NCI-H748 treated with DMSO at 0.1 percent for 48 hours (cell line): ENCODE results near the gene CLTCL1.

Source experiments
- DNase-seq: peaks from one replicate; lab custom pipeline; 2025; lab: John Stamatoyannopoulos, UW

Gene CLTCL1

DNA sequence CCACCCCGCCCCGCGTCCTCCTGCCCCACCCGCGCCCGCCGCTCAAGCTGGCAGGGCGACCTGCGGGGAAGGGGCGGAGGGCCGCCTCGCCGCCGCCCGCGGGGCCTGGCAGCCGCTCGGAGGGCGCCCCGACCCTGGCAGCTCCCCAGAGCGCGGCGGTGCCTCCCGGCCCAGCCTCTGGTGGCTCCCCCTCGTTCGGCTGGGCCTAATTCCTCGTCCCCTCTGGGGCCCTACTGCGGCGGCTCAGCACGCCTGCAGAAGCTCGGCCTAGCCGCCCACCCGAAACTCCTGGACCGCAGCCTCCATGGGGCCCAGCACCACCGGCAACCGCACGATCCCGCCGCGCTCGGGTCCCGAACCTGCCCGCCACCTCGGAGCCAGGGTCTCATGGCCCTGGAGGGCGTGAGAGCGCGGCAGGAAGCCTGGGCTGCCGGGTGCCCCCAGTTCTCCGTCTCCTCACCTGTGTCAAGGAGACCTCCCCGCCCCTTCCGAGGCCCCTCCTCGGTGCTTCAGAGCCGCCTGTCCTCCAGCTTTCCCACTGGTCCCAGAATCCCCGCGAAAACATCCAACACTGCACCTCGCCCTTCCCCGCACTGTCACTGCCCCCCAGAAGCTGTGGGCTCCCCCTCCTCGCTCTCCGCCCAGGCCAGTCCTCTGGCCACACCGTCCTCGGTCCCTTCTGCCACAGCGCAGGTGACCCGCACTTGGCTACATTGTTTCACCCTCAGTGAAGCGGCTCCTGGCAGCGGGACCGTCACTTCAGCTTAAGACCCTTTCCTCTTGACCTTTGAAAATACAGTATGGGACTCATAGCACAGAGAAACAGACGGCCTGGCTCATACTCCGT is 140.8 kb downstream of the CLTCL1 start:
- no peak for DNase-seq

DNA sequence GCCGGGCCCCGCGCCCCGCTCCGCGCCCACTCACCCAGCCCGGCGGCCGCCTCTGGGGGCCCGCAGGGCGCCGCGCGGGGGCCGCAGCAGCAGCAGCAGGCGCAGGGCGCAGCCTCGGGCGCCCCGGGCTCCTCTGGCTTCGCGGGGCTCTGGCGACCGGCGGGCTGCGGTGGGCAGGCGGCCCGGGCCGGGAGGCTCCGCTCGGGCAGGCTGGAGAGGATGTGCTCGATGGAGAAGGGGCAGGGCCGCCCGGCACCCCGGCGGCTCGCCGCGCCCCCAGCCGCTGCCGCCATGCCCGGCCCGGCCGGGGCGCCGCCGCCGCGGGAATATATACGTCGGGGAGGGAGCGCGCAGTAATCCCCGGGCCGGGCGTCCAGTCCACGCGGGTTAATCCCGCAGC is 141.5 kb downstream of the CLTCL1 start, which contains the start of gene GSC2:
Gene GSC2 (minus strand): TSS at position 302 of the 400 bp plus-strand sequence. CDS start 9 bp downstream, at position 293.
- no peak for DNase-seq

DNA sequence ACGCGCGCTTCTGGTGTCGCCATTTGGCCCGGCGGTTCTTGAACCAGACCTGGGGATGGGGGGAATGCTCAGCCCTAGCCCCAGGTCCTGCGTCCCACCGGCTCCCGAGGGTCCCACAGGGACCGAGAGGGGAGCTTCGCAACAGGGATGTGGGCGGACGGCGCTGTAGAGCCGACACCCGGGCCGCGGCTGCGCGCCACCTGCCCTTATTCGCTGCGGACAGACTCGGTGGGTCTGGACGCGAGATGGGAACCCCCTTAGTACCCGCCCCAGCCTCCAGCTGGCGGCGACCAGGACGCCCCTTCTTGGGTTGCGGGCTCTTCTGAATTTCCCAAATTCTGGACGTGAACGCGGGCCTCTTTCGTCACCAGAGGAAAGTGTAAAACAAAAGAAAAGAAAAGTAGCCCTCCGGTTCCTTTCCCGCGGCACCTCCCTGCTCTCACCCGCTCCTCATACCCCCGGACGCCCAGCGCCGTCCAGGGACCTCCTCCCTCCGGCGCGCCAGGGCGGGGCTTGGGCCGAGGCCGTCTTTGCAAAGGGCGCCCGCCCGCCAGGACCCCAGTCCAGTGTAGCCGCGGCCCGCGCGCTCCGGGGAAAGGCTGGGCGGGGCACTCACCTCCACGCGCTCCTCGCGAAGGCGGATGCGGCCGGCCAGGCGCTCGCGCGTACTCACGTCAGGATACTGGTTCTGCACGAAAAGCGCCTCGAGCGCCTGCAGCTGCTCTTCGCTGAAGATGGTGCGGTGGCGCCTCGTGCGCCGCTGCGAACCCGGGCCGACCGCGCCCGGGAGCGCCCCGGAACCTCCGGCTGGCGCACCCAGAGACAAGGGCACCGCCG is 142.3 kb downstream of the CLTCL1 start:
- DNase-seq, result no peak

GRCh38 chr22:19148417-19149046 is 143.0 kb downstream of the CLTCL1 start:
- DNase-seq, result no peak

DNA sequence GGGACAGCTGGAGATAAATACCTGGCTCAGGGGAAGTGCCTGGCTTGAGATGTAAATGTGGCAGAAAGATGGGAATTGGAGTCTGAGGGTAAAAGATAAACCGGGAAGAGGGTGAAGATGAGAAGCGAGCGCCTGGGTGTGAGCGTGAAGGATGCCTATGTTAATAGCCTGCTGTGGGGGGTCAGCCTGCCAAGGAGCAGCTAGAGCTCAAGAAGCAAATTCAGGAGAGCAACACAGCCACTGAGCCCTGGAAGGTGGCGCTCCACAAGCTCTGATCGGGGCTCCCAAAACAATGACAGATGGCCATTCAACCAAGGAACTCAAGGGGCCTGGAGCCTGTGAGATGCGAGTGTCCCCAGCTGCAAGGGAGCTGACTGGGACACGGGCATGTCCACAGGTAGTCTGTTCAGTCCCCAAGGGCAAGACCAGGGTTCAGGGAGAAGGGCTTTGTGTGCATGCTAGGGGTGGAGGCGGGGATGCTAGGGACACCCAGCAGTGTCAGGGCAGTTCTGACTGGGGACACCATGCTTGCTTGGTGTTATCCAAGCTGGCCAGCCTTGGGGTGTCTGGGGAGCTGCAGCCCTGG is 144.2 kb downstream of the CLTCL1 start:
- no peak for DNase-seq

- no peak for DNase-seq
Measured at GRCh38 chr22:19146215-19146968, 145.1 kb downstream of the CLTCL1 start.

- no peak for DNase-seq
Measured at GRCh38 chr22:19143967-19144400, 147.5 kb downstream of the CLTCL1 start.

DNA sequence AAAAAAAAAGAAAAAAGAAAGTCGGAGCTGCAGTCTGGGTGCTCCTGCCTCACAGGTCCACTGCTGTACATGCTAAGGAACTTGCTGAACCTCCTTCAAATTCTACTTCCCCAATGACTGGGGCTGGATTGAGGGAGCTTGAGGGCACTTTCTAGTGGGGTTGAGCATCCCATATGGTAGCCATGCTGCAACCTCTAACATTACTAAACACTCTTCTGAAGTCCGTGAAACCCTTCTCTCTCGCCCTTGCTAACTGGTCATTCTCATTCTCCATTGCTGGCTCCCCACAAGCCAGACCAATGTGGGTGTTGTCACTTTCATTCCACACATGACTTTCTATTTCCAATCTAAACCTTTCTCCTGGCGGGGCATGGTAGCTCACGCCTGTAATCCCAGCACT is 148.3 kb downstream of the CLTCL1 start:
- no peak for DNase-seq

- DNase-seq, result no peak
Measured at GRCh38 chr22:19142394-19142793, 149.1 kb downstream of the CLTCL1 start.

DNA sequence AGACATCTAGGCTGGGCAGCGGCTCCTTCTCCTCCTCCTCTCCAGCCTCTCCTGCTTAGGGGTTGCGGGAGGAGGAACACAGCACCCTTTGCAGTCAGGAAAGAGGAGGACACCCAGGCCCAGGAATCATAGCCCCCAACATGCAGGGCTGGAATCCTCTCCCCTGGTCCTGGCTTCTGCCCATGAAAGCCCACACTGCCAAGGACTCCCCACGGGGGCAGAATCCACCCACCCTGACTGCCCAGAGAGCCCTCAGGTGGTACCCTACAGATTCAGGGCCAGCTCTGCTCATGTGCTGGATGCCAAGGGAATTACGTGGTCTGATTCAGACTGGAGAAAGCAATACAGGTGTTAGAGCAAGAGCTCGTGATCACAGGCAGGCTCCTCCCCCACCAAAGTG is 151.5 kb downstream of the CLTCL1 start:
- DNase-seq, result no peak

- no peak for DNase-seq
Measured at GRCh38 chr22:19139001-19139356, 152.5 kb downstream of the CLTCL1 start.

DNA sequence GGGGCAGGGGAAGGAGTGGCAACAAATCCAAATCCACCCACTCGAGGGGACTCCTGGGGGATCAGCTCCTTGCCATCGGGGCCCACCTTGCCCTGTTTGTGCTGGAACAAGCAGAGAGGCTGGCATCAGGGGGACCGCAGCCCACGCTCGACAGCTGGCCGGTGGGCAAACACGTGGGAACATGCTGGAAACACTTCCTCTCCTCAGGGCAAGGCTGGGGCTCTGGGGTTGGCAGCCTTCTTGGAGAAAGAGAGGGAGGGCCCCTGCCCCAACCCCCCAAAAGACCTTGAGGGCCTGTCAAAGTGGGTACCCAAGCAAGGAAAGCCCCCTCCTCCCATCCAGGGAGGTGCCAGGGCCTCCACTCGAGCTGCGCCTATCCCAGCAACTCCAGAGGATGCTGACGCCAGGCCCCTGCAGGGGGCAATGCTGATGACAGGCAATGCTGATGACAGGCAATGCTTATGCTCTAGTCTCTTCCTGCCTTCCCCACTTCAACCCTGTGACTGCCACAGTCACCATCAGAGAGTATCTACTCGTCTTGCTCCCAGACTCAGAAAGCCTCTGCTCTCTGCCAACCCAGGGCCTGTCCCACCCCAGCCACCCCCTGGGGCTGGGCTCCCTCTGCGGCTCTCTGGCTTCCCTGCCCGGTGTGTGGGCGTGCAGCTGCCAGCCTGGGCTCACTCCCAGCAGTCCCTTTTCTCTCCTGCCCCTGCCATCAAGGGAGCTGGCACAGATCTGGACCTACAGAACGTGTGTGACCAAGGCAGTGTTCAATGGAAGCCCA is 153.1 kb downstream of the CLTCL1 start:
- no peak for DNase-seq

DNA sequence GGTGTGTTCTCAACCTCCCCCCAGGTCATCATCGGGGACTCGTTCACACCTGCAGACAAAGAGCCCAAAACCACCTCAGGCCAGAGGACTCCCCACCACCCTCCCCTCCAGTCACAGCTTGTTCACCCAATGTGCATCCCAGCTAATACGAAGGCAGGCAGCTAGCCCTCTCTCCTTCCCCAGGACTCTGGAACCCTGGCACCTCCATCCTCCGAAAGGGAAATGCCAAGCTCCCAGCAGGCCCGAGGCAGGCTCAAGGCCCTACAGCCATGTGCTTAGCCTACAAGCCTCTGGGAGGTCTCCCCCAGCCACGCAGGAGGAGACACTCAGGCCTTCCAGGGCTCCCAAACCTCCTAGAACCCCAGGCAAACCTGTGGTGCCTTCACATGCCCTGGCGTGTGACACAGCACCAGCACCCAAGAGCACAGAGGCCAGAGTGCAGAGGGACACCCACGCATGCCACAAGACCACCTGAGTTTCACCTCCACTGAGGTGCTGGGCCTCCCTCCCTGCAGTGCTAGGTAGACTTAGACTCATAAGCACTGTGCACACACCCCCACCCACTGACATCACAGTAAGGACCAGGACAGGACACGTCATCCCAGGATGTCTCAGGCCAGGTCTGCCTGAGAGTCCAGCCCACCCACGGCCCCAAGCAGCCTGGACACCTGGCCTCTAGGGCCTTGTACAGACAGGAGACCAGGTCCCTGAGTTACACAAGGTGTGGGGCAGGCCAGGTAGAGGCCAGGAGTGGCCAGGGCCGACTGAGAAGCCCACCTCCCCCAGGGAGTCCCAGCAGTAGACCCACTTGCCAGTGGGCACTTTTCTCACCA is 153.9 kb downstream of the CLTCL1 start:
- DNase-seq, result no peak

DNA sequence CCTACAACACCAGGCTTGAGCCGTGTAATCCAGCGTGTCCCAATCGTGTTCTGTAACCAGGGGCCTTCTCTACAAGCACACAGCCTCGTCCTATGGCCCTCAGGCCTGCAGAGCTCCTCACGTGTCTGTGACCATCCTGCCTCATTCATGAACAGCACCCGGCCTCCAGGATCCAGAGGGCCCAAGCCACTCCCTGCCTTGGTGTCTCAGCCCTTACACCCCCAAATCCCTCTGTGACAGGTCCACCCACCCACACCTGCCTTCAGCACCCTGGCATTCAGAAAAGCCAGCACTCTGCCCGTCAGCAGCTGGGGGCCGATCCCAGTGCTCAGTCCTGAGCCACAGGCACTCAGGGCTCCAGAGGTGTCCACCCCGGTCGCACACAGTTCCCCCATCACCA is 154.6 kb downstream of the CLTCL1 start:
- DNase-seq, result no peak

- DNase-seq, result no peak
Measured at GRCh38 chr22:19134874-19135273, 156.6 kb downstream of the CLTCL1 start.

DNA sequence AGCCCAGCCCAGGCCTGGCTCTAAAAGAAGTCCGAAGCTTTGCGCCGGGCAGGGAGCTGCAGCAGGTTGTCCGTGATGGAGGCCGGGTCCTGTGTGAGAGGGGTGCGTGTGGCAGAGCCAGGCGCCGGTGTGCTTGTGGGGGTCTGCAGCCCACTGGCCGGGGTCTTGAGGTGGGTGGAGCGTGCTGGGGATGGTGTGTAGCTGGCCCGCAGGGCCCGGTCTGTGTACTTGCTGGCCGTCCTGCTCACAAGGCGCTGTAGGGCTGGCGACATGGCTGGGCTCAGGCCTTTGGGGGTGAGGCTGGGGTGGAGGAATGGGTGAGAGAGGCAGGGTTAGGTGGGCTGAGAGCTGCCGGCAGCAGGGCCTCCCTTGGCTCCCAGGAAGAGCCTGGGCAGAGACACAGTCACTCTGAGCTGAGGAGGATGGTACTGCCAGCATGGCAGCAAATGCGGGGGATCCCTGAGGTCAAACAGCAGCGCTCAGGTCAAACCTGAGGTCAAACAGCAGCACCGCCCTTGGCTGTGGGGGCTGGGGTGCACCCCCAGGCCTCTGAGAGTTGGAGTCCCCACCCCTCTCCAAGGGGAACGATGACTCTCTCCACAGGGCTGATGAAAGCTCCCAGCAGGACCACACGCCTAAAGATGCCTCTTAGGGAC is 157.2 kb downstream of the CLTCL1 start:
- DNase-seq, result no peak

GRCh38 chr22:19133561-19133960 is 158.0 kb downstream of the CLTCL1 start:
- DNase-seq, result no peak

DNA sequence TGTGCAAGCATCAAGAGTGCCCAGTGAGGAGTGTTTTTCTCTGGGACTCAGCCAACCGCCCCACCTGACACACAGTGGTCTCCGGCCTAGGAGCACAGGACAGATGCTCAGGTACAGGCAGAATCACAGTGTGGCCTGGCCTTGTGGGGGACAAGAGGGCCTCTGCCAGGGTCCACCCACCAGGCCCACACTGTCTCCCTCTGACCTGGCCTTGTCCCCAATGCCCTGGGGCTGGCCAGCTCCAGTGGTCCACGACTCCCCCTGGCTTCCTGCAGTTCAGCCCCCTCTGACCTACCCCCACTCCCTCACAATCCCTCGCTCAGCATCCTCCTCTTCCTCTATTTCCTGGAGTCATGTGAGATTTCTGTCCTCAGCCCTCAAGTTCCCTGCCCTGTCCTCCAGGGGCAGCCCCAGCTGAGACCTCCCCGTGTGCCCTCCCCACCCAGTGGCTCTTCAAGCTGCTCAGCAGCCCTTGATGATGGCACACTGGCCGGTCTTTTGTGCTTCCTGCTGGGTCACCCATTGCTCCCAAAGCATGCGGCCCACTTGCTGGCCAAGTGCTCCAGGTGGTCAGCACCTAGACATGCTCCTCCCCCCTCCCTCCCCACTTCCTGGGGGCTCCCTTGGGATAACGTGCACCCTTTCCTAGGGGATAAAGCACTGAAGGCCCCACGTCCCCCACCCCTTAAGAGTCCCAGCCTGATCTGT is 158.7 kb downstream of the CLTCL1 start:
- no peak for DNase-seq

DNA sequence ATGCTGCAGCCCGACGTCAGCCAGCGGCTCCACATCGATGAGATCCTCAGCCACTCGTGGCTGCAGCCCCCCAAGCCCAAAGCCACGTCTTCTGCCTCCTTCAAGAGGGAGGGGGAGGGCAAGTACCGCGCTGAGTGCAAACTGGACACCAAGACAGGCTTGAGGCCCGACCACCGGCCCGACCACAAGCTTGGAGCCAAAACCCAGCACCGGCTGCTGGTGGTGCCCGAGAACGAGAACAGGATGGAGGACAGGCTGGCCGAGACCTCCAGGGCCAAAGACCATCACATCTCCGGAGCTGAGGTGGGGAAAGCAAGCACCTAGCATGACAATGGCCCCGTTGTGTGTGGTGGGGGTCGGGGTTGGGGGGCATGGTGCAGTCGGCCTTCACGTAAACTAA is 159.4 kb downstream of the CLTCL1 start:
- no peak for DNase-seq
